ENCODE measurements around the gene RDH5.

Gene RDH5

DNA sequence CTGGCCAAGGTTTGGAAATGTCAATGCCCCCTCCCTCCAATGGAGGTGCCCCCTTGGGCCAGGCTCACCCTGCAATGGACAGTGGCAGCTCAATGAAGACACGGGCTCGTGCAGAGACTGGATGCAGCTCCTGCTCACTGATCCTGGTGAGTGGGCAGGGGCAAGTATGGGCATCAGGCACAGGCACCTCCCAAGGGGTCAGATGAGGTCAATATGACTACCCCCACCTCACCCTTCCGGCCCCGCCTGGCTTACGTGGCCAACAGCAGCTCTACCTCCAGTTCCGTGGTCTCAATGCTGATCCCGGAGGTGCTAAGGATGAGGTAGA, 26.0 kb upstream of the RDH5 start:
- Mint-ChIP-seq H3K36me3 (ENCODE audit: low read depth) (no peaks in the 10 kb centered on the region), H3K4me1 (no peaks in the 10 kb centered on the region), H3K4me3 (no peak overlapping the region), H3K27me3 (ENCODE audit: low read depth) (no peaks in the 10 kb centered on the region), H3K27ac (no peak overlapping the region), H3K9me3 (no peaks in the 10 kb centered on the region)
- TF ChIP-seq, protein P1, sequence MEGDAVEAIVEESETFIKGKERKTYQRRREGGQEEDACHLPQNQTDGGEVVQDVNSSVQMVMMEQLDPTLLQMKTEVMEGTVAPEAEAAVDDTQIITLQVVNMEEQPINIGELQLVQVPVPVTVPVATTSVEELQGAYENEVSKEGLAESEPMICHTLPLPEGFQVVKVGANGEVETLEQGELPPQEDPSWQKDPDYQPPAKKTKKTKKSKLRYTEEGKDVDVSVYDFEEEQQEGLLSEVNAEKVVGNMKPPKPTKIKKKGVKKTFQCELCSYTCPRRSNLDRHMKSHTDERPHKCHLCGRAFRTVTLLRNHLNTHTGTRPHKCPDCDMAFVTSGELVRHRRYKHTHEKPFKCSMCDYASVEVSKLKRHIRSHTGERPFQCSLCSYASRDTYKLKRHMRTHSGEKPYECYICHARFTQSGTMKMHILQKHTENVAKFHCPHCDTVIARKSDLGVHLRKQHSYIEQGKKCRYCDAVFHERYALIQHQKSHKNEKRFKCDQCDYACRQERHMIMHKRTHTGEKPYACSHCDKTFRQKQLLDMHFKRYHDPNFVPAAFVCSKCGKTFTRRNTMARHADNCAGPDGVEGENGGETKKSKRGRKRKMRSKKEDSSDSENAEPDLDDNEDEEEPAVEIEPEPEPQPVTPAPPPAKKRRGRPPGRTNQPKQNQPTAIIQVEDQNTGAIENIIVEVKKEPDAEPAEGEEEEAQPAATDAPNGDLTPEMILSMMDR (IDR thresholded peaks at IDR 0.05; ENCODE audit: unreplicated experiment in 3 of 3), result no peak

DNA sequence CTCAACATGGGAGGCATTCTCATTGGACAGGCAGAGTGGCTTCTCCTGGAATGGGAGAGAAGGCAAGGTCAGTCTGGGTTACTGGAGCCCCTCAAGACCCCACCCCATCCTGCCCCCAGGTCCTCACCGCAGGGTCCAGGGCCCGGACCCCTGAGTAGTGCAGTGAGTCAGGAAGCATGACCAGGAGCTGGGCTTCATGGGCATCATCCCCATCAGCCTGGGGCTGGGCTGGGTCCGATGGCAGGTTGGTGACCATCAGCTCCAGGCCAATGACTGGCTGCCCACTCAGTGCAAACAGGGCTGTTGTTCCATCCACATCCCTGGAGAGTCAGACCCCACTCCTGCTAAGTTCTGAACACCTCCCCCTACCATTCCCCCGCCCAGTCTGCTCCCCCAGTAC, 25.5 kb upstream of the RDH5 start:
- TF ChIP-seq, protein P1 (IDR thresholded peaks at IDR 0.05; ENCODE audit: unreplicated experiment in 3 of 3), result no peak
- Mint-ChIP-seq H3K9me3 (no peaks in the 10 kb centered on the region), H3K4me3 (no peak overlapping the region), H3K27ac (no peak overlapping the region), H3K27me3 (ENCODE audit: low read depth) (no peaks in the 10 kb centered on the region), H3K4me1 (no peaks in the 10 kb centered on the region), H3K36me3 (ENCODE audit: low read depth) (no peaks in the 10 kb centered on the region)

DNA sequence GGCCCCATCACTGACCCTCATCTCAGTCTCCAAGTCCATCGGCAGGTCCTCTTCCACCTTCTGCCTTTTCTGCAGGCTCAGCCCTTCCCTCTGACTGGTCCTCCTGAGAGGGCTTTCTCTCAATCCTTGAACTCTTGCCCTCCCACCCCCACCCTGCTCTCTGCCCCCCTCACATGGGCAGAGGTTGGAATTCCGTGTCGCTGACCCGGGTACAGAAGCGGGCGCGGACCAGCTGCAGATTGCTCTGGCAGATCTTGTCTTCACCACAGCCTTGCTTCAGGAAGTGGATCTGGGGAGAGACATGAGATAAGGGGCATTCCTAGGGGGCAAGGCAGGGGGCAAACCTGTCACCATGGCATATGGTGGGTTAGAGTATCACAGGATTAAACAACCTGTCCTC, 24.8 kb upstream of the RDH5 start:
- peaks cover 3% of the 10 kb centered on the region for H3K27me3 Mint-ChIP-seq (ENCODE audit: low read depth)
- no peak overlapping the region for H3K4me3 Mint-ChIP-seq
- no peak overlapping the region for H3K27ac Mint-ChIP-seq
- TF ChIP-seq, protein P1 (IDR thresholded peaks at IDR 0.05; ENCODE audit: unreplicated experiment in 3 of 3), result no peak
- H3K4me1 Mint-ChIP-seq, result no peaks in the 10 kb centered on the region
- H3K36me3 Mint-ChIP-seq (ENCODE audit: low read depth), result no peaks in the 10 kb centered on the region
- H3K9me3 Mint-ChIP-seq, result no peaks in the 10 kb centered on the region

DNA sequence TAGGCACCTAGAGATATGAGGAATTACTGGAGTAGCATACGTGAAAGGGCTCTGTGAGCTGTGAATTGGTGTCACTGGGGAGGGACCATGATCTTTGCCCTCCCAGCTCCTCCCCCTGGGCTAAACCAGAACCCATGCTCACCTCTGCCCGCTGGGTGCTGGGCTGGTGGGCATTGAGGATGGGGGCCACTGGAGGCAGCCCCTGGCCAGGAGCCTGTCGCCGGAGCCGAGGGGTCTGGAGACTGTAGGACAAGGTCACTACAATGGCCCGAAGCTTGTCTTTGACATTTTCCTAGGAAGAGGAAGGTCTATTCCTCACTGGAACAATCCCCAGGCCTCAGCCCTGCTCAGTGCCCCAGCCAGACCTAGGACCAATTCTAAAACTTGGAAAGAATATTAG, 24.1 kb upstream of the RDH5 start:
- H3K4me3 Mint-ChIP-seq, result no peak overlapping the region
- H3K36me3 Mint-ChIP-seq (ENCODE audit: low read depth), result no peaks in the 10 kb centered on the region
- peaks cover 1% of the 10 kb centered on the region for H3K4me1 Mint-ChIP-seq
- H3K27ac Mint-ChIP-seq, result no peak overlapping the region
- TF ChIP-seq, protein P1 (IDR thresholded peaks at IDR 0.05; ENCODE audit: unreplicated experiment in 3 of 3), result no peak
- no peaks in the 10 kb centered on the region for H3K9me3 Mint-ChIP-seq
- peaks cover 3% of the 10 kb centered on the region for H3K27me3 Mint-ChIP-seq (ENCODE audit: low read depth)

DNA sequence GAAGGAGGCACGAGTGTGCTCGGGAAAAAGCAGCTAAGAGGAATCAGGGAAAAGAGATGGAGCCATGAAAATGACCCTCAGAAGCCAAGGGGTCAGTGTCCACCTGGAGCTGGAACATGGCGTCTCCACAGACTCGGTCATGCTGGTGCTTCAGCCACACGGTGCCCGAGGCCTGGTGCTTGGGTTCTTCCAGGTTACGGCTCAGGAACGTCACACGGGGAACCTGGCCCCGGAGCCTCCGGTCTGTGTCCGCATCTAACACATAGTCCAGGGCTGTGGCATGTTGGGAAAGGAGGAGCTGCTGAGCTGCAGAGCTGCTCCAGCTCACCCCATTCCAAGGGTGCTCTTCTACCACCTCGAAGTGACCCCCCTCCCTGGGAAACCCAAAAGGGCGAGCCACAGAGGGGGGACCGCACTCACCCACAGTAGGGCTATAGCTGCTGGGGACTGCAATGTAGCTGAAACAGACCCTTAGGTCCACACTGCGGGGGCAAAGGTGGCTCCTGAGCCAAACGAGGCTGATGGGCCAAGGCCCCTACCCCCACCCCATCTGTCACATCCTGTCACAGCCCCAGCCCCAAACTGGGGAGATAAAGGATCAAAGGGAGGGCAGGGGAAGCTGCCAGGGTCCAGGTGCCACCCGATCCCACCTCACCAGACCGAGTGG, 23.3 kb upstream of the RDH5 start:
- TF ChIP-seq, protein P1 (IDR thresholded peaks at IDR 0.05; ENCODE audit: unreplicated experiment in 3 of 3), result no peak
- no peak overlapping the region for H3K27ac Mint-ChIP-seq
- H3K27me3 Mint-ChIP-seq (ENCODE audit: low read depth), result peaks cover 3% of the 10 kb centered on the region
- no peaks in the 10 kb centered on the region for H3K36me3 Mint-ChIP-seq (ENCODE audit: low read depth)
- H3K9me3 Mint-ChIP-seq, result no peaks in the 10 kb centered on the region
- no peak overlapping the region for H3K4me3 Mint-ChIP-seq
- peaks cover 9% of the 10 kb centered on the region for H3K4me1 Mint-ChIP-seq

DNA sequence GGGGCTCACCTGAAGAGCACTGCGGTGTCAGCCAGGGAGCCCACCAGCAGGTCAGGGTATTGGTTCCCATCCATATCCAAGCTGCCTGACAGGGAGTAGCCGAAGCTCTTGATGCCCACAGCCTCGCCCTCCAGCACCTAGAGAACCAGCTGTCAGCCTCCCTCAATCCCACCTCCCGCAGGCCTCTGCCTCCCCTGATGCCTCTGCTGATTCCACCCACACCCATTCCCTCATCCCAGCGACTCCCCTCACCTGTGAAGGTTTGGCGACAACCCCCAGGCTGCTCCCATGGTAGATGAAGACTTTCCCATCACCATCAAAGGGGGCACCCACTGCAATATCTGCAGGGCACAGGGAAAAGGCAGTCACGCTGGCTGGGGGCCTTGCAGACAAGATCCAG, 22.5 kb upstream of the RDH5 start:
- Mint-ChIP-seq H3K36me3 (ENCODE audit: low read depth) (no peaks in the 10 kb centered on the region), H3K27me3 (ENCODE audit: low read depth) (peaks cover 3% of the 10 kb centered on the region), H3K27ac (no peak overlapping the region)

More for the DNA sequence above, 22.5 kb upstream of the RDH5 start:
- Mint-ChIP-seq H3K9me3 (no peaks in the 10 kb centered on the region), H3K4me3 (no peak overlapping the region), H3K4me1 (peaks cover 11% of the 10 kb centered on the region)
- TF ChIP-seq, protein P1 (IDR thresholded peaks at IDR 0.05; ENCODE audit: unreplicated experiment in 3 of 3), result no peak

All from nephron (organoid).